Kidney epithelial cell (primary cell): ENCODE results near the gene OGFR. TPM values are rescaled to one million over a fixed set of nuclear protein-coding genes. Genes with fewer than 3 reads are reported as not detected.
"Not testable (repeated sequence)": the region's sequence is repeated elsewhere in the genome, so short reads cannot be mapped to it uniquely, and the experiment has no call there.

Experiments used
- DNase-seq: peaks from one replicate; pipeline ENCODE4 v3.0.0-alpha.2; 2010; ENCODE audit warnings: low read depth
- H3K27me3 ChIP-seq: 2 replicates; pipeline ENCODE4 v1.6.0; 2011; ENCODE audit warnings: low read length; ENCODE audit not compliant: control insufficient read depth, insufficient read depth
- H3K36me3 ChIP-seq: 2 replicates; pipeline ENCODE4 v1.5.1; 2011; ENCODE audit warnings: low read length; ENCODE audit not compliant: control insufficient read depth, insufficient read depth
- H3K4me3 ChIP-seq: 2 replicates; pipeline ENCODE4 v1.5.1; 2011; ENCODE audit warnings: low read depth, mild to moderate bottlenecking, control low read depth, low read length
- total RNA-seq: library from RNA; depleted of rRNA; stranded (reverse); fragments of >200 nt; gene quantifications from 2 replicates; pipeline ENCODE4 v1.2.3, GENCODE V29; 2015
- TF ChIP-seq, protein P1 (sequence below): IDR thresholded peaks from 2 replicates; pipeline ENCODE4 v1.5.1; 2011; ENCODE audit warnings: mild to moderate bottlenecking, moderate library complexity, low read length, control low read depth, inconsistent platforms; ENCODE audit not compliant: insufficient read depth, poor library complexity, severe bottlenecking

The OGFR gene
- total RNA-seq, 1 donor from 2014 or later, result 61.3 TPM

DNA sequence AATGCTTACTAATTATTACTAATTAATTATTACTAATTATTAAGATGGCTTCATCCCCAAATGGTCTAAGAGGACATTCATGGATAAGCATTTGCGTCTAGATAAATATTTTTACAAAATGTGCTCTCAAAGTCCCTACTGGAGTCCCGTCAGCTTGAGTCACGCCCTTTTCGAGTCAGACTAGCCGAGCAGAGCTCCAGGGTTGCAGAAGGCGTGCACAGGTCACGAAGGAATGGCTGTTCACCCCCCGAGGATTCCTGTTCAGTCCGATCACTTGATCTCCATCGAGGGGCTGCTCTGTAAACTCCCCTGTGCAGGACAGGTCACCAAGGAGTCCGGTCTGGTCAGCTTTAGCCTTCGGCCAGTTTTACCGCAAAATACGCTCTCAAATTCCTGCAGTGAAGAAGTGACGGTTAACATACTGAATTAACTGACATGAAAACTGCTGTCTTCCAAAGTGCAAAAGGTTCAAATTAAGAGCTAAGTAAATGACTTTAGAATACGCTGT lies 37.1 kb downstream of the OGFR start:
- TF ChIP-seq, protein P1, sequence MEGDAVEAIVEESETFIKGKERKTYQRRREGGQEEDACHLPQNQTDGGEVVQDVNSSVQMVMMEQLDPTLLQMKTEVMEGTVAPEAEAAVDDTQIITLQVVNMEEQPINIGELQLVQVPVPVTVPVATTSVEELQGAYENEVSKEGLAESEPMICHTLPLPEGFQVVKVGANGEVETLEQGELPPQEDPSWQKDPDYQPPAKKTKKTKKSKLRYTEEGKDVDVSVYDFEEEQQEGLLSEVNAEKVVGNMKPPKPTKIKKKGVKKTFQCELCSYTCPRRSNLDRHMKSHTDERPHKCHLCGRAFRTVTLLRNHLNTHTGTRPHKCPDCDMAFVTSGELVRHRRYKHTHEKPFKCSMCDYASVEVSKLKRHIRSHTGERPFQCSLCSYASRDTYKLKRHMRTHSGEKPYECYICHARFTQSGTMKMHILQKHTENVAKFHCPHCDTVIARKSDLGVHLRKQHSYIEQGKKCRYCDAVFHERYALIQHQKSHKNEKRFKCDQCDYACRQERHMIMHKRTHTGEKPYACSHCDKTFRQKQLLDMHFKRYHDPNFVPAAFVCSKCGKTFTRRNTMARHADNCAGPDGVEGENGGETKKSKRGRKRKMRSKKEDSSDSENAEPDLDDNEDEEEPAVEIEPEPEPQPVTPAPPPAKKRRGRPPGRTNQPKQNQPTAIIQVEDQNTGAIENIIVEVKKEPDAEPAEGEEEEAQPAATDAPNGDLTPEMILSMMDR, result no peak
- DNase-seq, result no peak
- Histone ChIP-seq H3K27me3 (no peaks in the 10 kb centered on the region), H3K4me3 (no peak overlapping the region), H3K36me3 (no peaks in the 10 kb centered on the region)

DNA sequence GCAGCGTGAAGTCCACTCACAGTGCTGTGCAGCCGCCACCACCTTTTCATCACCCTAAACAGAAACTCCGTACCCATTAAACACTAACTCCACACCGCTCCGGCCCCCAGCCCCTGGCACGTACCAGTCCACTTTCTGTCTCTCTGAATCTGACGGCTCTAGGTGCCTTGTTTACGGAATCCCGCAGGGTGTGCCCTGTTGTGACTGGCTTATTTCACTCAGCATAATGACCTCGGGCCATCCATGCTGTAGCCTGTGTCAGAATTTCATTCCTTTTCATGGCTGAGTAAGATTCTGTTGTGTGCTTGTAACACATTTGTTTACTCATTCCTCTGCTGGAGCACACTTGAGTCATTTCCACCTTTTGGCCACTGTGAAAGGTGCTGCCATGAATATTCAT lies 39.0 kb downstream of the OGFR start:
- Histone ChIP-seq H3K27me3 (no peaks in the 10 kb centered on the region), H3K36me3 (no peaks in the 10 kb centered on the region), H3K4me3 (no peak overlapping the region)
- no peak for DNase-seq
- TF ChIP-seq, protein P1, result no peak

DNA sequence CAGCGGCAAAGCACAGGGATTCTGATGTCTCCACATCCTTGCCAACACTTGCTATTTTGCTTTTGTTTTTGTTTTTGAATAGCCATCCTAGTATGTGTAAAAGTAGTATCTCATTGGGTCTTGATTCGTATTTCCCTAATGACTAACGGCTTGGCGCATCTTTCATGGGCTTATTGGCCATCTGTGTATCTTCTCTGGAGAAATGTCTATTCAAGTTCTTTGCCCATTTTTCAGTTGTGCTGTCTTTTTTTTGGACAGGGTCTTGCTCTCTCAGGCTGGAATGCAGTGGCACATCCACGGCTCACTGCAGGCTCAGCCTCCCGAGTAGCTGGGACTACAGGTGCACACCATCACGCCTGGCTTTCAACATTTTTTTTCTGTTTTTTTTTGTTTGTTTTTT lies 39.5 kb downstream of the OGFR start:
- H3K4me3 ChIP-seq, result no peak overlapping the region
- DNase-seq, result no peak
- no peaks in the 10 kb centered on the region for H3K27me3 ChIP-seq
- H3K36me3 ChIP-seq, result no peaks in the 10 kb centered on the region
- TF ChIP-seq, protein P1, result no peak

DNA sequence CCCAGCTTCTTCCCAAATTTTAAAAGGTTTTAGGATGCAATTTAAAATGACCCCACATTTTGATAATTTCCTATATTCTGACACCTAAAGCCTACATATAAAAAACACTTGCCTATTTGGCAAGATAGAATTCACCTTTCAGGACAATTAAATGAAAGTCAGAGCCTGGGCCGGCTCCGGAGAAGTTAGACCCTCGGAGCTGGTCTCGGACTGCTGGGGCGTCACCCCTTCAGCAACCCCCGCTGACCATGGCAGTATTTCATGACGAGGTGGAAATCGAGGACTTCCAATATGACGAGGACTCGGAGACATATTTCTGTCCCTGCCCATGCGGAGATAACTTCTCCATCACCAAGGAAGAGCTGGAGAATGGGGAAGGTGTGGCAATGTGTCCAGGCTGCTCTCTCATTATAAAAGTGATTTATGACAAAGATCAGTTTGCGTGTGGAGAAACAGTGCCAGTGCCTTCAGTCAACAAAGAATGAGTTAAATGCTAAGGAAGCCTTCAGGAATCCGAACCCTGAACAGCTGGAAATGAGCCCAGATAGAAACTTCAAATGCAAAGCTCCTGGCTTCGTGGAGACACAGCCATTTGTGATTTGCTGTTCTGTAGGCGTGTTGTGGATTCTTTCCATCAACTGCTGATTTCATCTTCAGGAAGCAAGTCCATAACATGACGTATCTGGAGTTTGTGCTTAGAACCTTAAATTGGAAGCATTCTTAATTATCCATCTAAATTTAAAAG lies 41.0 kb downstream of the OGFR start:
- Histone ChIP-seq H3K27me3 (no peaks in the 10 kb centered on the region), H3K36me3 (no peaks in the 10 kb centered on the region), H3K4me3 (no peak overlapping the region)
- TF ChIP-seq, protein P1, result no peak
- DNase-seq, result no peak

DNA sequence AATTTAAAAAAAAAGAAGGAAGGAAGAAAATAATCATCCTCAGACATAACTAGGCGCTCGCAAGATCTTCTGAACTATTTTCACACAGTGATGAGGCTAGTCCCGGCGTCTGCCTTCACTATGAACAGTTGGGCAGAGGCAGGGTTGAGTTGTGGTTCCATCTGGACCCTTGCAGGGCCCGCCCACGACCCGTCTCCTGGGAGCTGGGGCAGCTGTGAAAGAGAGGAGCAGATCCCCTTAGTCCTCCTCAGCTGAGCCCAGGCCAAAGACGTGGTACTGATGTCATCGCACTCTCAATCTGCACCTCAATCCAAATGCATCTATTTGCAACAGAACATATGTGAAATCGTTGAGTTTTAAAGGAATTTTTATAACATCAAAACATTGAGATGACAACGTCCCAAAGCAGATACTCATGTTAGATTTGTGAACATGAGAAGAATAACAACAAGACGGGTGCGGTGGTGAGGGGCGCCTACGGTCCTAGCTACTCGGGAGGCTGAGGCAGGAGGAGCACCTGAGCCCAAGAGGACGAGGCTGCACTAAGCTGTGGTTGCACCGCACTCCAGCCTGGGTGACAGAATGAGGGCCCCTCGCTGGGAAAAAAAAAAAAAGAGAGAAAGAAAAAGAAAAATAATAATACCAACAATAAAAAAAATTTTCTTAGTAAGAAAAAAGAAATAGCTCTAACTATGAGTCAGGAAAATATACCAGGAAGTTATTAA lies 41.7 kb downstream of the OGFR start:
- Histone ChIP-seq H3K4me3 (no peak overlapping the region), H3K36me3 (no peaks in the 10 kb centered on the region), H3K27me3 (no peaks in the 10 kb centered on the region)
- TF ChIP-seq, protein P1, result no peak
- no peak for DNase-seq

DNA sequence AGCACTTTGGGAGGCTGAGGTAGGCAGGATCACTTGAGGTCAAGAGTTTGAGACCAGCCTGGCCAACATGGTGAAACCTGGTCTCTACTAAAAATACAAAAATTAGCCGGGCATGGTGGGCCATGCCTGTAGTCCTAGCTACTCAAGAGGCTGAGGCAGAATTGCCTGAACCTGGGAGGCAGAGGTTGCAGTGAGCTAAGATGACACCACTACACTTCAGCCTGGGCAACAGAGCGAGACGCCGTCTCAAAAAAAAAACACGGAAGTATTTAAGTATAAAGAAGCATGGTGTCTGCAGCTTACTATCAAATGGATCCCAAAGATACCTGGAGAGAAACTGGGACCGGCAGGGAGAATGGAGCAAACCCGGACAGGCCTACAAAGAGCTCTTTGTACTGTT lies 44.3 kb downstream of the OGFR start:
- DNase-seq, H3K36me3 ChIP-seq, H3K27me3 ChIP-seq, H3K4me3 ChIP-seq: not testable (repeated sequence)
